NCI-H1436 (cell line): ENCODE measurements around the gene ME3.
"Not testable (repeated sequence)": the region's sequence is repeated elsewhere in the genome, so short reads cannot be mapped to it uniquely, and the experiment has no call there.

Experiments
- DNase-seq: peaks from one replicate; lab custom pipeline; 2025; lab: John Stamatoyannopoulos, UW

ME3 gene

DNA sequence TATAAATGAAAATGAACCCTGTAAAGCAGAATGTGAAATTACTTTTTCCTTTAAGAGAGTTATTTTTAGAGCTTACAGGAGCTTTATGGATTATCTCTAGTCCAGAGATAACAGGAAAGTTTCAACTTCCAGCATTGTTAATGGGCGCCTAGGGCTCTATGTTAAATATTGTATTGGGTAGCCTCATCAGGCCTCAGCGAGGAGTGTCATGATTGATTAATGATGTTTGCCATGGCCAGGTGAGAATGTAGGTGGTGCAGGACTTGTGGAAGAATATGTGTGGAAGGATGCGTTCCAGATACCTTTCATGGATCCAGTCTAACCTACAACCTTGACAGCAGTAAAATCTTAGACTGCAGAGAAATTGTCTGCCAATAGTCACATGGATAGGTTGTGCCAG, 50.6 kb downstream of the ME3 start:
- DNase-seq, result no peak

GRCh38 chr11:86620891-86621521, 51.4 kb downstream of the ME3 start:
- DNase-seq, result no peak

DNA sequence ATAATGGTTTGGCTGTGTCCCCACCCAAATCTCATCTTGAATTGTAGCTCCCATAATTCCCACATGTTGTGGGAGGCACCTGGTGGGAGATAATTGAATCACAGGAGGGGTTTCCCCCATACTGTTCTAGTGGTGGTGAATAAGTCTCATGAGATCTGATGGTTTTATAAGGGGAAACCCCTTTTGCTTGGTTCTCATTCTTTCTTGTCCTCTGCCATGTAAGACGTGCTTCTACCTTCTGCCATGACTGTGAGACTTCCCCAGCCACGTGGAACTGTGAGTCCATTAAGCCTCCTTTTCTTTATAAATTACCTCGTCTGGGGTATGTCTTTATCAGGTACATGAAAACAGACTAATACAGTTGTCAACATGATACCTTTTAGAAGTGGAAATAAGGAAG, 53.0 kb downstream of the ME3 start:
- not testable (repeated sequence) for DNase-seq

DNA sequence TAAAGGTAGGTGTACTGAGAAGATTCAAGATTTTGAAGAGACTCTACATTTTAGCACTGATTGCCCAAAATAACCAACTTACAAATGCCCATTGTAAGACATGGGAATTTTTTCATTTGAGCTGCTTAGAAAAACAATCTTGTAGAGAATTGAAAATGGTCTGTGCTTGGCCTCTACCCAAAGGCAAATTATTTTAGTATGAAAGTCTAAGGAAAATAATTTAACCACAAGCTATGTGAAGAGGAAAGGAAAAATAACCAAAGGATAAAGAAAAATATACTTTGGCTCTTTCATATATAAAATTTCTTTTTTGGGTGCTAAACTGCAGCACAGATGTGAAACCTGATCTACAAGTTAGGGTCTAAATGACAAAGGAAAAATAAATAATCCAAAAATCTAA, 54.9 kb downstream of the ME3 start:
- no peak for DNase-seq

DNA sequence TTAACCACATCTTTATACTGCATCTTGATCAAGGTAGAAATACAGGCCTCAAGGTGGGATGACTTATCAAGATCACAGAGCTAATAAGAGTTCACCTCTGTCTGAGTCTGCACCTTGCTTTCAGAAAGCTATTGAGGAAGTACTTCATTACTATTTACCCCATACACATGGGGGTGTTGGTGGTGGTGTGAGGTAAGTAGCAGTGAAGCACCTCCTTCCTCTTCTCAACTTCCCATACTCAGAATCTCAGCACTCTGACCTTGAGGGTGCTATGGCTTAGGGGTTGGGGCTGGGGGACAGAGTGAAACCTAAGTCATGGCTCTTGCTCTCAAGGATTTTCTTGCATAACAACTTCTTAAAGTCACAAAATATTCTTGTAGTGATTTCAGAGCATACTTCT, 56.9 kb downstream of the ME3 start:
- DNase-seq, result no peak

DNA sequence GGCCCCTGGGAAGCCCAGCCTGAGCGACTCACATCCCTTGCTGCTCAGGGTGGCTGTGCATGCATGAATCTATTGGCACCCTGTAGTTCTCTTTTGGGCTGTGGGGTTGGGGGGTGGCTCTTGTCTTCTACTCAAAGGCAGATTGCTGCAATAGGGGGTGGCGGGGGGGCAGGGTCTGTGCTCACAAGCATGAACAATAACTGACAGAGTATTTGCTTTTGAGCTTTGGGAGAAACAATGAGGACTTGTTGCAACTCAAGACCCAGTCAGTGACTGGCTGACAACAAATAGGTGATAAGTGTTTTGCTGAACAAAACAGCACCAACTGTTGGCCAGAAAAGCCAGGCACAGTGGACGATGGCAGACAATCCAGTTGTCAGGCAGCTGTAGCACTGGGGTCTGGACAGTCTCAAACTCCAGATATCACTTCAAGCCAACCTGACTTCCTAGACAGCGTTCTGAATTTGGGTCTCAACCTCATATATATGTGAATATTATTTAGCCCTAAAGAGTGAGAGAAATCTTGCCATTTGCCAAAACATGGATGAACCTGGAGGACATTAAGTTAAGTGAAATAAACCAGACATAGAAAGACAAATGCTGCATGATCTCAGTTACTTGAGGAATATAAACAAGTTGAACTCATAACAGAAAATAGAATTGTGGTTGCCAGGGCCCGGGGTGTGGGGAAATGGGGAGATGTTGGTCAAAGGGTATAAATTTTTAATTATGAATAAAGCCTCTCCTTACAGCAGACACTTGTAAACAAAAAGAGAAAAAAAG, 61.7 kb downstream of the ME3 start:
- DNase-seq, result no peak

DNA sequence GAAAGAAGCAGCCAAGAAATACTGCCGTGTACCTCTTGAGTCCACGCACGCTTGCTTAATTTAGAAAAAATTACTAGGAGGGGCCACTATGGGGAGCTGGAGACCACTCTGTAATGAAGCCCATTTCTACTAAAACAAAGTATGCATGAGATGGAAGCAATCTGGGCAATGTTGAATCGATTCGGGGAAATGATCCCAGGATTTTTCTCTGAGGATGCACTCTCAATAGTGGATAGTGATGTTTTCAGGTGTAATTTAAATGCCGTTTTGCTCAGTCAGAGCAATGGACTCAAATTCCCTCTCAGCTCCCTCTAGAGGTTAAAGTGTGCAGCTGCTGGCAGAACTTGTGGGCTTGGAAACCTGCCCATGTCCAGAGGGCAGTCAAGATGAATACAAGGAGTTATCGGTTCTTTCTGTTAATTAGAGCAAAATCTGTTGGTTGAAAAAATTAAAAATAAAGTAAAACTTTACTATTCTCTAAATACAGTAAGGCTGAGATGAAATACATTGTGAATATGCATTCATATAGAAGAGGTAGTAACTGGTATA, 64.1 kb downstream of the ME3 start:
- DNase-seq, result peak; percentile 72

- DNase-seq, result no peak
Observed at GRCh38 chr11:86606836-86607481, 65.5 kb downstream of the ME3 start.

GRCh38 chr11:86606270-86606835, 66.1 kb downstream of the ME3 start:
- DNase-seq, result no peak

DNA sequence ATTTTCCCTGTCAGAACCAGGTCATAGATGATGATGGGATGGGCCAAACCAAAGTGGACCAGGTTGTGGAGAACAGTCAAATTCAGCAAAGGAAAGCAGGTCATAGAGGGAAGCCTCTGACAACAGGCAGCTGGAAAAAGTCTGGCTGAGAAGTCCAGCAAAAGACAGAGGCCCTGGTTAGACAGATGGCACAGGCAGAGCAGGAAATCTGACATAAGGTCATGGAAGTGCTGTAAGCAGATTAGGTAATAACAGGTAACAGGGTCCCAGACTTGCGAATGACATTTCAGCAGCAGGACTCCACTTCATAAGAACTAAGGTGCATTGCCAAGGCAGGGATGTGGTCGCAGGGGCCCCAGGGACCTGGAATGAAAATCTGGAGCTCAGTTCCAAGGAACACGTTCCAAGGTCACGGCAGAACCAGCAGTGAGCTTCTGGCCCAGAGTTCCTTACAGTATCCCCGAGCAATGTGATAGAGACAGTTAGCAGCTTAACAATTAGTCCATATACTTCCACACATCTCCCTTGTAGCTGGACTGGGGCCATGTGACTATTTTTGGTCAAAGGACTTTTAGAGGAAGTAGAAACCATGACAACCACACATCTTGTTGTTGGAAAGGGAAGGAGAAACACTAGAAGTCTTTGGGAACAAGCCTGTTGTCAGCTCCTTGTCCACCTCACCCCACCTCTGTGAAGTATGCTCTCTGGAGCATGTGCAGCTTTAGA, 75.4 kb downstream of the ME3 start:
- DNase-seq, result no peak

- DNase-seq, result no peak
Observed at GRCh38 chr11:86595955-86596354, 76.5 kb downstream of the ME3 start.

GRCh38 chr11:86595451-86595850, 77.0 kb downstream of the ME3 start:
- DNase-seq, result no peak

- no peak for DNase-seq
Observed at GRCh38 chr11:86594746-86595145, 77.7 kb downstream of the ME3 start.

DNA sequence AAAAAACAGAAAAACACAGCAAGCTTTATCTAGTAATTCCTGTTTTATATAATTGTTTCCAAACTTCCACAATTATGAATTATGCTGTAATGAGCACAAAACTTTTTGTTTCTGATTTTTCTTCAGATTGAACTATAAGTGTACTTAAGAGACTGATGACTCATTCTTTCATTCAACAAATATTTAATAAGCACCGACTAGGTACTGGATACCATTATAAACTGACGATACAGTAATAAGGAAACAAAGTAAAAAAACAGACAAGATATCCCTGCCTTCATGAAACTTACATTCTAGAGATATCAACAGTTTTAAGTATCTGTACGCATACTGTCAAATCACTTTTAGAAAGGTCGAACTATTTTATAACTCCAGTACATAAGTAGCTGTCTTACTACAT, 78.6 kb downstream of the ME3 start:
- DNase-seq, result no peak

DNA sequence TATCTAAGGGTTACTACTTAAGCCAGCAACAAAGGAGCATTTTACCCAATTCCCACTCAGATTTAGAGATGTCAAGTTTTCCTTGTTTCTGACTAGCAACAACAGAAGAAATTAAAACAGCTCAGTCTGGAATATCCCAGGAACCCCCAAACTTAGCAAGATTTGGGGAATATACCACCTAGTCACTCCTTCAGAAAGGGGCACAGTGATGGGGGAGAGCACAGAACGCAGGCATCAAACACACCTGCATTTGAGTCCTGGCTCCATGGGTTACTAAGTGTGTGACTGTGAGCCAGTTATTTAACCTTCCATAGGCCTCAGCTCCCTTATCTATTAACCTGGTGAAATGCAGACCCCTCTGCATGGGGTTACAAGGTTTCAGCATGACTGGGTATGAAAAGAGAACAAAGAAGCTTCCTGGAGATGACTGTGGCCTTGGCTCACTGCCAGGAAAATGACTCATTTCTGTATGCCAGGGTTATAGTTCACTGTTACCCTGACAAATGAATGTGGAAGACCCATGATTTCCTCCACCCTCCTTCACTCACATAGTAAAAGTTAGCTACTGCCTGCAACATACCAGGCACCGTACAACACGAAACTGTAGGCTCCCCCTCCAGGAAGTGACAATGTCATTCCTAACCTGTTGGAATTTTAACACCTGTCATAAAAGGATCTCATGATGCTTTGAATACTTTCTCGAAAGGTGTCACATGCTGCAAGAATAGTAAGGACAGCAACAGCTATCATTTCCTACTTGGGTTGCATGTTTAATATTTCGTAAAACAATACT, 79.6 kb downstream of the ME3 start:
- peak; percentile 57 for DNase-seq

GRCh38 chr11:86592047-86592591, 80.3 kb downstream of the ME3 start:
- DNase-seq, result no peak

GRCh38 chr11:86591631-86592030, 80.8 kb downstream of the ME3 start:
- no peak for DNase-seq

DNA sequence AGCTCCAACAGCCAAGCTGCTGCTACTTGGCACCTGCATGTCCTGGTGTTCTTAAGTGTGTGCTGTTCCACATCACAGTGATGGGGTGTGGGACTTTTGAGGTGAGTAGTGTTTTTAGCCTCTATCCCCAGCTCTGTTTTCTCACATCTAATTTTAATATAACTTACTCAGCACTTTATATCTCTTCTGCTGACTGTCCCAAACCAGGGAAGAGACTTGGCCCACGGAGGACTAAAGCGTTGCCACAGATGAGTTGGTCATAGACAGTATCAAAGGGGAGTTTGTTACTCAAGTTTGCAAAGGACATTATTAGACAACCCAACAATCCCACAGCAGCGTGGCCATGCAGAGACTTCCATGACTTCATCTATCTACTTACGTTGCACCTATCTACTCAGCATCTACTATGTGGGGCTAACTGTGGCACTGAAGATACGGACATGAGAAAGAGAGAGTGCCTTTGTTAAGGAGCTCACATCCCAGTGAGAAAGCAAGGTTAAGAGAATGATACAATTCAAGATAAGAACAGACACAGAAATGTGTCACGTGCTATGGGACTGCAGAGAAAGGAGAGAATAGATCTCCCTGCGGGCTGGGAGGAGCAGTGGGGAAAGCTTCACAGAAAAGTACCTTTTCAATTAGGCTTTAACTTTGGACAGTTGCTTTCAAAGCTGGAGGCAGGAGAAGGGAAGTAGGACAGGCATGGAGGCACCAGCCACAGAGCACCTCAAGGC, 82.4 kb downstream of the ME3 start:
- DNase-seq, result no peak

DNA sequence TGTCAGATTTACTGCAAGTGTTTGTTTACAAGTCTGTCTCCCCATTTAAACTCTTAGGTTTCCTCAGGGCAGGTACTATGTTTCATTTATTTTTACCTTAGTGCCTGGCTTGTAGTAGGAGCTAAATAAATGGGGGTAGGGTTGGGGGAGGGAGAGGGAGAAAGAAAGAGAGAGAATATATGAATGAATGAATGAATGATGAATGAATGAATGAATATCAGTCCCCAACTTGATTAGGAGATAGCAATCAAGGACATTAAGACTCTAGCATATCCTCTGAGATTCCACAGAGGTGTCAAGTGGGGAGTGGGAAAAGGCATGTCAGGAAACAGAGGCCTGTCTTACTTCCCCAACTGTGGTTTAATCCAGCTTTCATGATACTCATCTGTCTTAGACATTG, 83.2 kb downstream of the ME3 start:
- DNase-seq, result no peak

DNA sequence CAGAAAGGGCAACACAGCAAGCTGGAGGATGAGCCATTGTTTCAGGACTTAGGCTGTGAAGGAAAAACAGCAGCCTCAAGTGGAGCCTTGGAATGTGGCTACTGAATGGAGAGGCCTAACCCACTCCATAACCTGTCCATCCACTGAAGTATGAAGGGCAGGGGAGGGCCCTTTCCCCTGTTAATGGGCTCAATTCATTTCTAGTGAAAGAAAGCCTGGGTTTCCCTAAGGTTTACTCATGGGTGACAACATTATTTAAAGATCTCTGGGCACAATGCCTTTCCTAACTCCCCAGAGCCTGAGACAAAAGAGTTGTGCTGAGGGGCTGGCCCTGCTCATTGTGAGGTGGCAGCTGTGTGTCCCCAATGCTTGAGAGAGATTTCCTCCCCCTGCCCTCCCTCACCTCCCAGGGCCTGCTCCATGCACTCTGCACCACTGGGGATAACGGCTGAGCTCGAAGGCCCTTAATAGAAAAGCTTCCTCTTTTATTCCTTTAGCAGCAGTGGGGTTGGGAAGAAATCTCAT, 83.8 kb downstream of the ME3 start:
- peak; percentile 73 for DNase-seq
